Caki2 (cell line): ENCODE results near the gene B4GALNT3. TPM values are rescaled to one million over a fixed set of nuclear protein-coding genes. Genes with fewer than 3 reads are reported as not detected.
"Not testable (repeated sequence)": the region's sequence is repeated elsewhere in the genome, so short reads cannot be mapped to it uniquely, and the experiment has no call there.

Source experiments
- DNase-seq: peaks from one replicate; pipeline ENCODE4 v3.0.0-alpha.2; 2015; ENCODE audit warnings: low read depth
- in situ Hi-C: cut with HindIII; loops from 2 replicates; pipeline ENCODE4 v1.10.0; 2016; ENCODE audit warnings: low sequenced_read_pairs, low pct_unique_long_range_greater_than_20kb, mixed read lengths
- total RNA-seq: library from RNA; depleted of rRNA; stranded (reverse); fragments of >200 nt; shearing (Covaris generic); gene quantifications from 2 replicates; pipeline ENCODE4 v1.2.3, GENCODE V29; 2014; ENCODE audit warnings: low replicate concordance; rRNA removed

B4GALNT3 gene
- 1.9 and 8.1 TPM in 2 replicates for total RNA-seq

GRCh38 chr12:459430-460258 lies at the start of gene B4GALNT3:
TSS of gene B4GALNT3 (plus strand) at chr12:459939. CDS start at chr12:460377, 438 bp downstream.
- in situ Hi-C loops = no loop called here
- DNase-seq = peak; percentile 42

DNA sequence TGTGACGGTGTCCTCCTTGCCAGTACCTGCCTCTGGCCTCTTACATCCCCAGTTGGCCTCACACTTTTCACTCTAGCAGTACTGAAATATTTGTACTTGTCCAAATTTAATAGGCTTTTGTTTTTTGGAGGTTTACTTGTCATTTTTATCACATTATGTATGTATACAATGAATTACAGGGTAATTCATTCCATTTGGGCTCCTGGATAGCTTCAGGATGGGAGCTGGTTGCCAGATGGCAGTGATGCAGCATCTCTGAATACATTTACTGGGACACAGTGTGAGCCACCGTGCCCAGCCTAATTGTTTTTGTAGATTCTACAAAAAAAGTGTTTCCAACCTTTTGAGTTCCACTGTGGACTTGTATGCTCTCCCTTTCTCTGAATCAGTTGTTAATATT lies 44.9 kb upstream of the B4GALNT3 start:
- in situ Hi-C loops = no loop called here

GRCh38 chr12:418432-418831 lies 41.3 kb upstream of the B4GALNT3 start:
- in situ Hi-C loops = no loop called here
- no peak for DNase-seq

More for the DNA sequence above, 44.9 kb upstream of the B4GALNT3 start:
- no peak for DNase-seq

GRCh38 chr12:422526-422925 lies 37.2 kb upstream of the B4GALNT3 start:
- no peak for DNase-seq
- in situ Hi-C loops = no loop called here

- not testable (repeated sequence) for DNase-seq
- in situ Hi-C loops = loop anchor here (10.0 kb wide), 1 partner anchor 129 kb away; no protein-coding TSS in a partner anchor
Observed at GRCh38 chr12:435737-436136, 24.0 kb upstream of the B4GALNT3 start.

GRCh38 chr12:442235-442884 lies 17.4 kb upstream of the B4GALNT3 start:
- in situ Hi-C loops = no loop called here
- DNase-seq = peak; percentile 19

GRCh38 chr12:447141-447540 lies 12.6 kb upstream of the B4GALNT3 start:
- in situ Hi-C loops = no loop called here
- DNase-seq = no peak

DNA sequence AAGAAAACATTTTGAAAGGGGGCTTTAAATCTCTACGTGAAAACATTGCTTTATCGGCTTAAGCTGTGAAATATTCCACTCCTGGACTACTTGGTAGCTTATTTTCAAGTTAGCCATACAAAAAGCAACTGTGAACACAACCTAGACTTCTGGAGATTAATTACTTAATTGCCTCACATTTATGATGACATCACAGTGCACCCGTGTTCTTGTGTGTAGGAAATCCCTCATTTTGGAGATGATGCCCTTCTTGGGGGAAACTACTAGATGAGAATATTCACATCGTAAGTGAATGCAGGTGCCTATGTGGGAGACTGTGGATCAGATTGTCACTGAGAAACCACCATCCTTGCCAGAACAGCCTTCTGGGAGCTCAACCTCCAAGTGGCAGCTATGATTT lies 10.5 kb upstream of the B4GALNT3 start:
- DNase-seq = no peak

GRCh38 chr12:450438-450837 lies 9.3 kb upstream of the B4GALNT3 start:
- in situ Hi-C loops = no loop called here
- DNase-seq = no peak

More for the DNA sequence above, 10.5 kb upstream of the B4GALNT3 start:
- in situ Hi-C loops = no loop called here

DNA sequence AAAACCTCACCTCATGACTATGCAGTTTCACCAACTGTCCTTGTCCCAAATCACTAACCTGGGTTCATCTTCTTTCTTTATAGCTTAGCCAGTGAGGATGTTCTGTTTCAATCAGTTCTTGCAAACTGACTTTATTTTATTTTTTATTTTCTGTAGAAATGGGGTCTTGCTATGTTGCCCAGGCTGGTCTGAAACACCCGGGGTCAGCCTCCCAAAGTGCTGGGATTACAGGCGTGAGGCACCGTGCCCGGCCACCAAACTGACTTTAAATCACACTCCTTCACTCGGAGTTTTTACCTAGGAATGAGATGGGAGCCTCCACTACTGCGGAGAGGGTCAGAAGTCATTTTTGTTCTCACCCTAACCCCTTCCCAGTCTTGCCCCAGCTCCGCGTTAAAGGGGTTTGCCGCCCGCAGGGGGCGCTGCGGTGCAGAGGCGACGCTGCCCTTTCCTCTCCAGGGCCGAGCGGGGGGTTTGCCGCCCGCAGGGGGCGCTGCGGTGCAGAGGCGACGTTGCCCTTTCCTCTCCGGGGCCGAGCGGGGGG lies 7.0 kb upstream of the B4GALNT3 start:
- in situ Hi-C loops = no loop called here
- no peak for DNase-seq

GRCh38 chr12:454833-455232 lies 4.9 kb upstream of the B4GALNT3 start:
- in situ Hi-C loops = no loop called here

GRCh38 chr12:455821-456220 lies 3.9 kb upstream of the B4GALNT3 start:
- in situ Hi-C loops = no loop called here
- DNase-seq = no peak

More at GRCh38 chr12:454833-455232, 4.9 kb upstream of the B4GALNT3 start:
- DNase-seq = no peak

DNA sequence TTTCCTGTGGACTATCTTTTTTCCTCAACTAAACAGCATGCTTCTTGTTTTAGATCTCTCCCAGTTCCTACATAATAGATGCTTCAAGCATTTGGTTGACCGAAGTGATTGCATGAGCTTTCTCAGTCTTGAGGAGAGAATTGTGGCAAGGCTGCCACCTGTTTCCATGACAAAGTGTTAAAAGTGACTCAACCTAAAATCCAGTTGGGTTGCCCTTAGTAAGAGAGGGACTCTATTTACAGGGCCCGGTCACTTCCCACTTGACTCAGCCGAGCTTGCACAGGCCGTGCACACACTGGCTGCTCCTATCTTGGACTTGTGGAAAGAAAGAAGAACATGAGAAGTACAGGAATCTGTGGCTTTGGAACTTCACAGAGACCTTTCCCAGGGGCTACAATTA lies 2.1 kb upstream of the B4GALNT3 start:
- no peak for DNase-seq
- in situ Hi-C loops = no loop called here

DNA sequence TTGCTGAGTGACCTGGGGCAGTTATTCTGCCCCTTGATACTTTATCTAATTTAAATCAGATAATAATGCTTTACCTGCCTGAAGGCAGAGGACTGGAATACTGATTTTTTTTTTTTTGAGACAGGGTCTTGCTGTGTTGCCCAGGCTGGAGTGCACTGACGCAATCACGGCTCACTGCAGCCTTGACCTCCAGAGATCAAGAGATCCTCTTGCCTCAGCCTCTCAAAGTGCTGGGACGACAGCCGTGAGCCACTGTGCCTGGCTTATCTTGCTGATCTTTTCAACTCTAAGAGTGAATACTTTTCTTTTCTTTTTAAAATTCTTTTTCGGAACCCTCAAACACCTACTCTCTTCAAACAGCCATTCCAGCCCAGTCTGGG lies 699 bp upstream of the B4GALNT3 start:
- DNase-seq = no peak
- in situ Hi-C loops = no loop called here

DNA sequence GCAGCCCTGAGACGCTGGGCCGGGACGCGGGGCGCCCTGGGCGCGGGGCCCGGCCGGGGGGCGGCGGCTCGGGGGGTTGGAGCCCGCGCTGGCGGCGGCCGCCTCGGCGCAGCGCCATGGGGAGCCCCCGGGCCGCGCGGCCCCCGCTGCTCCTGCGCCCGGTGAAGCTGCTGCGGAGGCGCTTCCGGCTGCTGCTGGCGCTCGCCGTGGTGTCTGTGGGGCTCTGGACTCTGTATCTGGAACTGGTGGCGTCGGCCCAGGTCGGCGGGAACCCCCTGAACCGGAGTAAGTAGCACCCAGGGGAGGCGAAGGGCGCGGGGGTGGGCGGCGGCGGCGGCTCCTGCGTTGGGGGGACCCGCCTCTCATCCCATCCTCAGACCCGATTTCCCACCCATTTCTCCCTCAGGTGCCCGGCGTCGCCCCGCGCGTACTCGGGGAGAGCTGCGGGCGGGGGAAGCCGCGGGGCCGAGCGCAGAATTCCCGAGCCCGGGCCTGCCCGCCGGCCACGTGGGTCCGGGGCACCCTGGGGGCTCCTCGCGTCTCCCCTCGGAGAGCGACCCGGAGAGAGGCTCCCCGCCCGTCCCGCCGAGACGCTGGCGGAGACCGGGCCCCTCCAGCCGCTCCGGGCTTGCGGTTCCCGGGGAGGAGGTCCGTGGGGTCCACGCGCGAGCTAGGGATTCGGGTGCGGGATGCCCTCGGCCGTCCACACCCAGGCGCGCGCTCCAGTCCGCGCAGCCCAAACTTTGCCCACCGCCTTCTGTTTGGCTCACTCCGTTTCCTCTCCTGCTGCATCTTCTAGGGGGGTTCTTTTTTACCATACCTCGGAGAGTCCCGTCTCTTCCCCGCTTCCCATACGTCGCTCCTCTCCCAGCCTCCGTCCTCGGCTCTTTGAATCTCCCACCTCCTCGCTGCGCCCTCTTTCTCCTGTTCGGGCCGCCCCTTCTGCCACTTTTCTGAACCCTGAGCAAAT lies 807 bp downstream of the B4GALNT3 start:
- in situ Hi-C loops = no loop called here
- DNase-seq = no peak

DNA sequence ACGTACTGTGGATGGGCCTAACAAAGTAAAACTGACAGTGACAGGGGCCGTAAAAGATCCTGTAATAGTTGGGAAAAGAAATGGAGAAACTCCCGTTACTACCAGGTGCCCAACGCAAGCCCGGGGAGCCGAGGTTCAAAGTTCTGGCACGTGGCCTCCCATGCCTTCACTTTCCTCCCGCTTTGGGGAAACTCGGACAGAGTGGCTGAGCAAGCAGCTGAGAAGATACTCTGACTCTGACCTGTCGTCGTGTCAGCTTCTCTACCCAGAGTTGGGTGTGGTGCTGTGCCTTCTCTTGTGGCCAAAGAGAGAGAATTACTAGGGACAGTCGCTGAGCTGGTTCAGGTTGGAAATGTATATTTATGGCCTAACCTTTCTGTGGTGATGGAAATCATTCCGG lies 1.7 kb downstream of the B4GALNT3 start:
- in situ Hi-C loops = no loop called here
- DNase-seq = no peak

- in situ Hi-C loops = no loop called here
- no peak for DNase-seq
Observed at GRCh38 chr12:462936-463705, 3.4 kb downstream of the B4GALNT3 start.
